Mucosa of descending colon (tissue), 3 donors: ENCODE measurements around the gene CAMSAP1. TPM values are rescaled to one million over a fixed set of nuclear protein-coding genes. Genes with fewer than 3 reads are reported as not detected.

Source experiments
- ATAC-seq: fragments of 200-7000 bp; cut with Tn5 transposase; one replicate; pipeline ENCODE4 v1.9.1; 2020; ENCODE audit warnings: mild to moderate bottlenecking, moderate library complexity
- DNase-seq, 3 donors: peaks; one replicate each; pipeline ENCODE4 v3.0.0-alpha.2; 2020
- H3K36me3 ChIP-seq: fragments of 200-600 bp; one replicate; pipeline ENCODE4 v1.8.0; 2021; ENCODE audit warnings: low read depth, mild to moderate bottlenecking
- H3K4me1 ChIP-seq: fragments of 200-600 bp; one replicate; pipeline ENCODE4 v1.8.0; 2021; ENCODE audit warnings: low read depth, mild to moderate bottlenecking
- H3K4me3 ChIP-seq: fragments of 200-600 bp; one replicate; pipeline ENCODE4 v1.8.0; 2021; ENCODE audit warnings: mild to moderate bottlenecking
- H3K9me3 ChIP-seq: fragments of 200-600 bp; one replicate; pipeline ENCODE4 v1.8.0; 2021; ENCODE audit warnings: mild to moderate bottlenecking
- intact Hi-C, 2 donors: fragments of 100-400 bp; cut with DNase I in 1 of 2; cut with micrococcal nuclease in 1 of 2; formaldehyde crosslinking; loops; one replicate each; pipeline versions ENCODE4 v1.11.0 to v1.11.1; 2022; cut with DNase I, micrococcal nuclease
- total RNA-seq, 3 donors: library from RNA; stranded (reverse); fragmentation: NEBNext Ultra II Directional in 2 of 3; extraction: Animal tissue kit (Norgen Biotek cat#: 25700) in 2 of 3; gene quantifications; one replicate each; pipeline versions ENCODE4 v1.2.1 to v1.2.4, GENCODE V29; 2021 to 2023
- TF ChIP-seq, protein P1 (sequence below): fragments of 200-600 bp; IDR thresholded peaks from one replicate; pipeline ENCODE4 v1.8.0; 2022; ENCODE audit warnings: antibody characterized with exemption, mild to moderate bottlenecking
- donor health status: DM: no; HTN: no; CAD: no; lungs with moderate emphysema.
- donor health status: DM: no; HTN: no; CAD: no.
- donor health status: DM: no; HTN: yes; CAD: no.

CAMSAP1 gene
- total RNA-seq, 3 donors from 2014 or later = 11.5 to 37.8 (median 14.3) TPM

DNA sequence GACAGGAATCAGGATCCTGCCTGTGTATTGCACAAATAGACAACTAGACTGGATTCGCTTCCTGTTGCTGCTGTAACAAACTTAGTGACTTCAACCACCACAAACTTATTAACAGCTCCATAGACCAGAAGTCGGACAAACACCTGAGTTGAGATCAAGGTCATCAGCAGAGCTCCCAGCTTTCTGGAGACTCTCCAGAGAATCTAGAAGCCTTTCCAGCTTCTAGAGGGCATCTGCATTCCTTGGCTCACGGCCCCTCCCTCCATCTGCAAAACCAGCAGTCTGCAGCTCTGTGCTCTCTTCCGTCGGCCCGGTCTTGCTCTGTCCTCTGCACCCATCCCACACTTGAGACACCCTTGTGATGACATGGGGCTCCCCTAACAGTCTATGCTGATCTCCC lies 106.3 kb downstream of the CAMSAP1 start:
- intact Hi-C loops = no loop called here
- ATAC-seq (no peak), DNase-seq (no peak)
- Histone ChIP-seq H3K4me1 (no peaks in the 10 kb centered on the region), H3K9me3 (no peaks in the 10 kb centered on the region), H3K36me3 (no peaks in the 10 kb centered on the region), H3K4me3 (no peak overlapping the region)
- TF ChIP-seq, protein P1, sequence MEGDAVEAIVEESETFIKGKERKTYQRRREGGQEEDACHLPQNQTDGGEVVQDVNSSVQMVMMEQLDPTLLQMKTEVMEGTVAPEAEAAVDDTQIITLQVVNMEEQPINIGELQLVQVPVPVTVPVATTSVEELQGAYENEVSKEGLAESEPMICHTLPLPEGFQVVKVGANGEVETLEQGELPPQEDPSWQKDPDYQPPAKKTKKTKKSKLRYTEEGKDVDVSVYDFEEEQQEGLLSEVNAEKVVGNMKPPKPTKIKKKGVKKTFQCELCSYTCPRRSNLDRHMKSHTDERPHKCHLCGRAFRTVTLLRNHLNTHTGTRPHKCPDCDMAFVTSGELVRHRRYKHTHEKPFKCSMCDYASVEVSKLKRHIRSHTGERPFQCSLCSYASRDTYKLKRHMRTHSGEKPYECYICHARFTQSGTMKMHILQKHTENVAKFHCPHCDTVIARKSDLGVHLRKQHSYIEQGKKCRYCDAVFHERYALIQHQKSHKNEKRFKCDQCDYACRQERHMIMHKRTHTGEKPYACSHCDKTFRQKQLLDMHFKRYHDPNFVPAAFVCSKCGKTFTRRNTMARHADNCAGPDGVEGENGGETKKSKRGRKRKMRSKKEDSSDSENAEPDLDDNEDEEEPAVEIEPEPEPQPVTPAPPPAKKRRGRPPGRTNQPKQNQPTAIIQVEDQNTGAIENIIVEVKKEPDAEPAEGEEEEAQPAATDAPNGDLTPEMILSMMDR = no peak

DNA sequence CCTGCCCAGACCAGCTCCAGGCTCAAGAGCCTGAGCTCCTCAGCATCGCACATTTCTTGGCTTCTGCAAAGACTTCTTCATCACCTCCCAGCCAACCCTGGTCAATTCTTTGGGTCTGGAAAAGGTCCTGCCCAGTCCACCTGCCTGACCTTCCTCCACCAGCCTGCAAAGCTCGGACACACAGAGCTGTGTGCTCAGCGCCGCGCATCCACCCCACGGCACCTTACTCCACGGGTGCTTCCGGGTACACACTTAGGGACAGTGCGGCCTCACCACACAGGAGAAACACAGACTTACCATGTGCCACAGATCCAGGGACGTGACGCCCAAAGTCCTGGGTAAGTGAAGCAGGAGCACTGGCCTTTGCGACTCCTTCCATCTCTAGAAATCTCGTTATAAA lies 108.1 kb downstream of the CAMSAP1 start:
- intact Hi-C loops = no loop called here
- Histone ChIP-seq H3K4me1 (no peaks in the 10 kb centered on the region), H3K4me3 (no peak overlapping the region), H3K9me3 (no peaks in the 10 kb centered on the region), H3K36me3 (no peaks in the 10 kb centered on the region)
- DNase-seq = peak in 1 of 3 donors; percentile 39
- ATAC-seq = no peak
- TF ChIP-seq, protein P1 = no peak

DNA sequence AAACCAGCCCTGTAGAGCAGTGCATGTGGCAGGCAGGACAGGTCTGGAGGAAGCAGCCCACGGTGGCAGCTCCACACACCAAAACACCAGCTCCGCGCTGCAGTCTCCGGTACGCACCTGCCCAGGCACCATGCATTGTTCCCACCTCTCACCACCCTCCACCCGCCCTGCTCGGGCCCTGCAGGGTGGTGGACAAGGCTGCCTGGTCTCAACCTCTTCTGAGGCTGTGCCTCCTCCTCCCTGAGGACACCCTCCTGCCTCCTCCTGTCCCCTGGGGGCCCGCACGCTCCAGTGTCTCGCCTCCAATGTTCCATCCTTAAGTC lies 109.1 kb downstream of the CAMSAP1 start:
- H3K4me1 ChIP-seq = no peaks in the 10 kb centered on the region
- no peaks in the 10 kb centered on the region for H3K36me3 ChIP-seq
- TF ChIP-seq, protein P1 = no peak
- no peaks in the 10 kb centered on the region for H3K9me3 ChIP-seq
- intact Hi-C loops = no loop called here
- ATAC-seq = no peak
- H3K4me3 ChIP-seq = no peak overlapping the region
- DNase-seq = no peak

DNA sequence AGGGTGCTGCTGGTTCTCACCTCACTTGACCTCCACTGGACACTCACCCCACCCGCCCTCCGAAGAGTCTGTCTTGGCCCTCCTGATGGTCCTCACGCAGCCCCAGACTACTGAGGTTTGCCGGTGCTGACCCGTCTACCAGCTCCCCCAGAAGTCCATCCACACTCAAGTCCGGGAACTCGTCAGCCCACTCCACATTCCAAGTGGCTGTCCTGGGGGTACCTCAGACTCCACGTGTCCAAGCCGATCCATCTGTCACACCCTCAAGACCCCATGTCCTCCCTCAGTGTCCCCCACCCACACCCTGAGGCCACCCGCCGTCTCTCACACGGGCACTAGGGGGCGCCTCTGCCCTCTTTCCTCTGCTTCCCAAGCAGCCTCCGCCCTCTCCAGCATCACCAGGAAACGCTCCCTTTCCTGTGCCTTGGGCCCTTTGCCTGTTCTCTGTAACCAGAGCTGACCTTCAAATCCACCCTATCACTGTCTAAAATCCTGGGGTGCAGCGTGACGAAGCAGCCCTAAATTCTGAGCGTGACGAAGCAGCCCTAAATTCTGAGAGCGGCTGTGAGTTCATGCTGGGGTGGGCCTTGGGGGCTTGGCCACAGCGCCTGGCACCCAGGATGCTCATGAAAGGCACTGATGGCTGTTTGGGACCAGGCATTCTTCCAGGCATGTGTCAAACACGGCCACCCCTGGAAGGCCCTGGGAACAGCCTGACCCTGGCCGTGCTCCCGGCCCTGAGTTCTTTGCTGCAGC lies 109.7 kb downstream of the CAMSAP1 start:
- TF ChIP-seq, protein P1 = no peak
- H3K9me3 ChIP-seq = no peaks in the 10 kb centered on the region
- no peak overlapping the region for H3K4me3 ChIP-seq
- DNase-seq (peak; percentile 34 to 38 (median 36)), ATAC-seq (peak; percentile 70)
- H3K36me3 ChIP-seq = no peaks in the 10 kb centered on the region
- intact Hi-C loops = no loop called here
- H3K4me1 ChIP-seq = no peaks in the 10 kb centered on the region

DNA sequence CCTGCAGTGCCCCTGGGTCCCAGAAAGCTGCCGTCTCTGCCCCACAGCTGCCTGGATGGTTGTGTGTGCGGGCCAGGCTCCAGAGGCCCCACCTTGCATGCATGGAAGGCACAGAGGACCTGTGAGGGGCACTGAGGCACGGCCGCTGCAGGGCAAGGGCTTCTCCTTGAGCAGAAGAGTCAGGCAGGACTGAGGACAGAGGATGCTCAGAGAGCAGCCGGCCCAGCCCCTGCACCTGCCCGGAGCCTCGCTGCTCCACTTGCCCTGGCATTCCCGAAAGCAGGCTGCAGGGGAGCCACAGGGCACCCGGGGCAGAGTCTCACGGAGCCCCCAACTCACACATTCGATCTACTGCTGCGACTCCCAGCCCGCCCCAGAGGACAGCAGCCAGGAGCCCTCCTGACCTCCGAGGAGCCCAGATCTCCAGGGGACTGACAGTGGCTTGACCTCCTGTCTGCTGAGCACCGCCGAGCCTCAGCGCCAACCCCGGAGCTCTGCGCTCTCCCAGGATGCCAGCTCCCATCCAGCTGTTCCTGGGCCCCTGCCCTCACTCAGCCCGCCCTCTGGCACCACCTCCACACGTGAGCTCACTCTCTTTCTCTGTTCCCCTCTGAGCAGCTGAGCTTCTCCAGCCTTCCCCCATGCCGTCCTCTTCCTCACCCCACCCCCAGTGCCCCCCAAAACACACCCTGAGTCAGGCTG lies 110.4 kb downstream of the CAMSAP1 start:
- no peaks in the 10 kb centered on the region for H3K4me1 ChIP-seq
- intact Hi-C loops = no loop called here
- ATAC-seq = no peak
- no peaks in the 10 kb centered on the region for H3K9me3 ChIP-seq
- no peak overlapping the region for H3K4me3 ChIP-seq
- peak in 1 of 3 donors; percentile 42 for DNase-seq
- TF ChIP-seq, protein P1 = no peak
- no peaks in the 10 kb centered on the region for H3K36me3 ChIP-seq
